Heart left ventricle (tissue), 16 donors: ENCODE results near the gene GAS2L2. TPM values are rescaled to one million over a fixed set of nuclear protein-coding genes. Genes with fewer than 3 reads are reported as not detected.

ENCODE experiments used
- ATAC-seq, 4 donors: fragments of 200-7000 bp; cut with Tn5 transposase; one replicate each; pipeline ENCODE4 v1.9.1; 2020 to 2022; ENCODE audit warnings: moderate library complexity in 4 of 4, mild to moderate bottlenecking in 3 of 4, moderate number of reproducible peaks in 1 of 4
- DNase-seq, 5 donors: peaks; one replicate each; pipeline ENCODE4 v3.0.0-alpha.2; 2020
- H3K27ac ChIP-seq, 12 donors: fragments of 200-600 bp; sonication (generic) in 4 of 12; one replicate each; pipeline versions ENCODE4 v1.5.0 to v1.8.0; 2016 to 2022; ENCODE audit warnings: mild to moderate bottlenecking in 2 of 12
- H3K27me3 ChIP-seq, 9 donors: fragments of 200-600 bp; sonication (generic) in 2 of 9; one replicate each; pipeline versions ENCODE4 v1.5.1 to v1.8.0; 2016 to 2022; ENCODE audit warnings: mild to moderate bottlenecking in 3 of 9
- H3K36me3 ChIP-seq, 9 donors: fragments of 200-600 bp; sonication (generic) in 2 of 9; one replicate each; pipeline versions ENCODE4 v1.5.0 to v1.8.0; 2018 to 2022; ENCODE audit warnings: mild to moderate bottlenecking in 2 of 9
- H3K4me1 ChIP-seq, 12 donors: fragments of 200-600 bp; sonication (generic) in 4 of 12; one replicate each; pipeline versions ENCODE4 v1.5.0 to v1.8.0; 2016 to 2022; ENCODE audit warnings: mild to moderate bottlenecking in 3 of 12
- H3K4me3 ChIP-seq, 12 donors: fragments of 200-600 bp; sonication (generic) in 4 of 12; one replicate each; pipeline versions ENCODE4 v1.5.0 to v1.8.0; 2017 to 2022; ENCODE audit warnings: mild to moderate bottlenecking in 9 of 12, moderate library complexity in 4 of 12
- H3K9me3 ChIP-seq, 12 donors: fragments of 200-600 bp; sonication (generic) in 4 of 12; one replicate each; pipeline versions ENCODE4 v1.5.0 to v1.8.0; 2016 to 2022; ENCODE audit warnings: mild to moderate bottlenecking in 1 of 12
- POLR2A ChIP-seq, 2 donors: fragments of 450-650 bp; IDR thresholded peaks; one replicate each; pipeline ENCODE4 v1.6.1; 2017; ENCODE audit warnings: antibody characterized with exemption in 2 of 2, mild to moderate bottlenecking in 2 of 2, moderate library complexity in 2 of 2
- WGBS, 4 donors: extraction: QIAGEN DNeasy Blood & Tissue Kit in 2 of 4; methylation state at CpG; one replicate each; pipeline versions ENCODE4 v1.1.5 to v1.1.7; 2013 to 2018; 5-methylcytosine and 5-hydroxymethylcytosine counted together
- intact Hi-C, 10 donors: fragments of 100-400 bp; cut with DNase I; formaldehyde crosslinking; loops; one replicate each; pipeline versions ENCODE4 v1.11.1 to v1.14.2; 2022
- polyA plus RNA-seq, 2 donors: library from polyadenylated mRNA; stranded (reverse); fragments of 200-250 nt; gene quantifications; one replicate each; pipeline ENCODE4 v1.2.3, GENCODE V29; 2013
- total RNA-seq, 9 donors: library from RNA; depleted of rRNA in 2 of 9; stranded (reverse); fragments of >200 nt in 2 of 9; fragmentation: NEBNext Ultra II Directional in 3 of 9; extraction: Animal tissue kit (Norgen Biotek cat#: 25700) in 3 of 9; gene quantifications; one replicate each; pipeline versions ENCODE4 v1.1.0 to v1.2.4, GENCODE V29; 2016 to 2023
- TF ChIP-seq, protein P1 (sequence below), 12 donors: fragments of 200-600 bp; sonication (generic) in 4 of 12; IDR thresholded peaks; one replicate each; pipeline versions ENCODE4 v1.5.0 to v1.8.0; 2018 to 2022; ENCODE audit warnings: antibody characterized with exemption in 12 of 12, mild to moderate bottlenecking in 5 of 12
- donor health status: ischemic (EF 13 %, LVEDD 7.1; RV severe dilation, severe dysfunction).
- donor health status: healthy with polysubstance abuse.
- donor health status: DM: no; HTN: yes; CAD: no.
- donor health status: DM: no; HTN: no; CAD: no.
- donor health status: ischemic (EF 25% LVEDD 6.9; RV normal size, moderate dysfunction).
- donor health status: ischemic (EF 25% LVEDD 5.7; RV mildly dilated, moderate dysfunction).
- donor health status: healthy.
- donor health status: DM: yes; HTN: yes; CAD: no.
- donor health status: ischemic (EF 35%, LVEDD 5.7; RV mildly dilated, moderate dysfunction).
- donor health status: nonischemic (EF 11% LVEDD 7.7; RV severe dilation, severe dysfunction).
- donor health status: DM: yes; HTN: yes; CAD: no.
- donor health status: PGD.
- donor health status: ischemic (EF 29% LVEDD 5.4; RV normal size, mild dysfunction).
- donor health status: nonischemic (EF 23%, LVEDD 6.1; RV moderate dilation, normal function).

GAS2L2 gene
- total and polyA plus RNA-seq, 11 donors: 0.06 to 0.28 (median 0.11) TPM; not detected in 6

DNA sequence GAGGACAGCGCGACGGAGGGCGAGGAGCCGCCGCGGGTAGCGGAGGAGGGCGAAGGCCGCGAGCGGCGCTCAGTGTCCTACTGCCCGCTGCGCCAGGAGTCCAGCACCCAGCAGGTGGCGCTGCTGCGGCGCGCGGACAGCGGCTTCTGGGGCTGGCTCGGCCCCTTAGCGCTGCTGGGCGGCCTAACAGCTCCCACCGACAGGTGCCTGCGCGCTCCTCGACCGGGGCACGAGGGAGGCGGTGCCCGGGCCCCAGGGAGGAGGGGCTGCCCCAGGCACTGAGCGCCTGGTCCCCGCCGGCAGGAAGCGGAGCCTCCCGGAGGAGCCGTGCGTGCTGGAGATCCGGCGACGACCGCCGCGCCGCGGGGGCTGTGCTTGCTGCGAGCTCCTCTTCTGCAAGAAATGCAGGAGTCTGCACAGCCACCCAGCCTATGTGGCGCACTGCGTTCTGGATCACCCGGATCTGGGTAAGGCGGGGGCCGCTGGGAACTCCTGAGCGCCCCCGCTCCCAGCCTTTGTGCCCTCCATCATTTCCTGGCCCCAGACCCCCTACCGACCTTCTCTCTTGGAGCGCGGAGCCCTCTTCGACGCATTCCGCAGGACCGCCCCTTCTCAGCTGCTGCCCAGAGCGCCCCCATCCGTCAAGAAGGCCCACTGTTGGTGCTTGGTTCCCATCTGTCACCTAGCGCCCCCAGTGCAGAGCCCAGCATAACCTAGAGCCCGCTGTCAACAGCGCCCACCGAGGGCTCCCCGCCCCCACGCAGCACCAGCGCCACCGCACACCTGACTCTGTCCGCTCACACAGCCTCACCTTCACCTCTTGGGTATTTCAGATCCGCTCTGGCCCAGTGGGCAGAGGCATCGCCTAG, 11.3 kb upstream of the GAS2L2 start:
- H3K4me3 ChIP-seq: peak overlapping the region; percentile 9 to 67 (median 57)
- H3K36me3 ChIP-seq: no peaks in the 10 kb centered on the region
- DNase-seq (peak; percentile 83 to 94 (median 85)), ATAC-seq (peak; percentile 75 to 98 (median 95))
- H3K4me1 ChIP-seq: peaks cover 0 to 15% (median 9%) of the 10 kb centered on the region in 12 donors
- TF ChIP-seq, protein P1, sequence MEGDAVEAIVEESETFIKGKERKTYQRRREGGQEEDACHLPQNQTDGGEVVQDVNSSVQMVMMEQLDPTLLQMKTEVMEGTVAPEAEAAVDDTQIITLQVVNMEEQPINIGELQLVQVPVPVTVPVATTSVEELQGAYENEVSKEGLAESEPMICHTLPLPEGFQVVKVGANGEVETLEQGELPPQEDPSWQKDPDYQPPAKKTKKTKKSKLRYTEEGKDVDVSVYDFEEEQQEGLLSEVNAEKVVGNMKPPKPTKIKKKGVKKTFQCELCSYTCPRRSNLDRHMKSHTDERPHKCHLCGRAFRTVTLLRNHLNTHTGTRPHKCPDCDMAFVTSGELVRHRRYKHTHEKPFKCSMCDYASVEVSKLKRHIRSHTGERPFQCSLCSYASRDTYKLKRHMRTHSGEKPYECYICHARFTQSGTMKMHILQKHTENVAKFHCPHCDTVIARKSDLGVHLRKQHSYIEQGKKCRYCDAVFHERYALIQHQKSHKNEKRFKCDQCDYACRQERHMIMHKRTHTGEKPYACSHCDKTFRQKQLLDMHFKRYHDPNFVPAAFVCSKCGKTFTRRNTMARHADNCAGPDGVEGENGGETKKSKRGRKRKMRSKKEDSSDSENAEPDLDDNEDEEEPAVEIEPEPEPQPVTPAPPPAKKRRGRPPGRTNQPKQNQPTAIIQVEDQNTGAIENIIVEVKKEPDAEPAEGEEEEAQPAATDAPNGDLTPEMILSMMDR (IDR thresholded peaks at IDR 0.05): peak; percentile 85 to 98 (median 96)
- peak in 1 of 2 donors; percentile 21 for TF ChIP-seq POLR2A (IDR thresholded peaks at IDR 0.05)
- no peaks in the 10 kb centered on the region for H3K9me3 ChIP-seq
- no peaks in the 10 kb centered on the region for H3K27me3 ChIP-seq
- H3K27ac ChIP-seq: peak overlapping the region in 4 of 12 donors; percentile 3 to 42 (median 12)
- 5 to 11% (median 6%) methylated on average over 34 to 75 of the region's 75 CpGs for WGBS, 4 donors
- intact Hi-C loops: loop anchor here in 5 of 10 donors (1.0 to 2.0 kb wide), 3 partner anchors 40 to 45 kb away; partner anchors contain the start of gene TAF15 (in 3 of the 5)

- intact Hi-C loops: loop anchor here in 5 of 10 donors (1.0 to 2.0 kb wide), 3 partner anchors 41 to 46 kb away; partner anchors contain the start of gene TAF15 (in 3 of the 5)
- no peaks in the 10 kb centered on the region for H3K9me3 ChIP-seq
- DNase-seq (no peak), ATAC-seq (no peak)
- peak overlapping the region in 2 of 12 donors; percentile 20 to 42 for H3K27ac ChIP-seq
- H3K4me3 ChIP-seq: peak overlapping the region in 11 of 12 donors; percentile 10 to 67 (median 57)
- 33 to 36% (median 34%) methylated on average over 17 of the region's 17 CpGs for WGBS, 4 donors
- TF ChIP-seq, protein P1 (IDR thresholded peaks at IDR 0.05): no peak
- no peak for TF ChIP-seq POLR2A (IDR thresholded peaks at IDR 0.05)
- no peaks in the 10 kb centered on the region for H3K36me3 ChIP-seq
- H3K27me3 ChIP-seq: no peaks in the 10 kb centered on the region
- H3K4me1 ChIP-seq: peaks cover 0 to 15% (median 9%) of the 10 kb centered on the region in 12 donors
Measured at GRCh38 chr17:35763767-35764122, 10.7 kb upstream of the GAS2L2 start.

DNA sequence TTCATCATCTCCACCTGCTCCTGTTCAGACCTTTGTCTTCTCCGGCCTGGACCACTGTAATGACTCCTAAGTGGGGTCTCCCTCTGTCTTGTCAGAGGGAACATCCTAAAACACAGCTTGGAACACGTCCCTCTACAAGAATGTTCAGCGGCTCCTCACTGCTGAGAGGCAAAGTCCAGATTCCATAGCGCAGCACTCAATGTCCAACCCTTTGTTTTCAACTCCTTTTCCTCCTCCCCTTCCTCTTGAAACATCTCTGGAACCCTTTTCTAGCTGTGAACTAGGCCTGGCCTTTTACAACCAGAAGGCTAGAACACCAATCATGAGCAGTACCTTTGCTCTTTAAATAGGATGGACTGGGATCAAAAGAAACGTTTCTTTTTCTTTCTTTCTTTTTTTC, 8.6 kb upstream of the GAS2L2 start:
- no peak overlapping the region for H3K27ac ChIP-seq
- H3K27me3 ChIP-seq: no peaks in the 10 kb centered on the region
- no peaks in the 10 kb centered on the region for H3K9me3 ChIP-seq
- H3K36me3 ChIP-seq: no peaks in the 10 kb centered on the region
- no peak overlapping the region for H3K4me3 ChIP-seq
- H3K4me1 ChIP-seq: peaks cover 0 to 15% (median 9%) of the 10 kb centered on the region in 12 donors
- 84 to 88% (median 86%) methylated on average over 5 of the region's 5 CpGs for WGBS, 4 donors
- DNase-seq: no peak
- no peak for ATAC-seq
- no peak for TF ChIP-seq POLR2A (IDR thresholded peaks at IDR 0.05)
- TF ChIP-seq, protein P1 (IDR thresholded peaks at IDR 0.05): no peak
- intact Hi-C loops: no loop called here

DNA sequence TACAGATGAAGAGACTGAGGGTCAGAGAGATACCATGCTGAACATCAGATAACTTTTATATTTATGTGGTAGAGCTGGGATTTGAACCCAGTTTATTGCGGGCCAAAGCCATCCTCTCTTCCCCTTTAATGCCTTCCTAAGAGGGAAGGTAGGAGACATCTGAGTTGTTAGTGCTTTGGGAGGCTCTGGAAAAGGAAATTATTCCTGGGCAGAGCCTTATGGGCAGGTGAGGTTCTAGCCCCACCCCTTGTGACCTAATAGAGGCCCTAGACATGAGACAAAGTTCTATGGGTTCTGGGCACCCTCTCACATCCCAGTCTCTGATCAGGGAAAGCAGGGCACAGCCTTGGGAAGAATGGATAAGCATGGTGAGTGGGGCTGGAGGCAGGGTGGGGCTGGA, 7.5 kb upstream of the GAS2L2 start, which contains the start of gene C17orf50:
Gene C17orf50 (plus strand): TSS at position 301 of the 400 bp plus-strand sequence. CDS start 55 bp downstream, at position 356.
- ATAC-seq (no peak), DNase-seq (no peak)
- no peak within 1 kb of the TSS for H3K4me3 ChIP-seq
- H3K4me1 ChIP-seq: peaks cover 0 to 15% (median 9%) of the 10 kb centered on the region in 12 donors
- intact Hi-C loops: no loop called here
- no peaks in the 10 kb centered on the region for H3K27me3 ChIP-seq
- no peaks in the 10 kb centered on the region for H3K36me3 ChIP-seq
- H3K27ac ChIP-seq: no peak within 1 kb of the TSS
- 63 to 91% (median 86%) methylated on average over 1 of the region's 1 CpG for WGBS, 4 donors
- no peaks in the 10 kb centered on the region for H3K9me3 ChIP-seq
- TF ChIP-seq, protein P1 (IDR thresholded peaks at IDR 0.05): no peak
- no peak for TF ChIP-seq POLR2A (IDR thresholded peaks at IDR 0.05)
